H1 (cell line): Measurements from ENCODE around the gene NTN1. TPM values are rescaled to one million over a fixed set of nuclear protein-coding genes. Genes with fewer than 3 reads are reported as not detected.
A peak's percentile ranks its signal among the peaks of the same experiment; 100 is the strongest.

Source experiments
- CTCF ChIA-PET: fragments of 300-600 bp; sonication (Branson Sonifier 250); formaldehyde crosslinking; loops from one replicate; lab custom pipeline; 2021; ENCODE audit not compliant: partially characterized antibody; lab: Charles Lee
- POLR2A ChIA-PET: fragments of 300-600 bp; sonication (Branson Sonifier 250); formaldehyde crosslinking; loops from one replicate; lab custom pipeline; 2021; ENCODE audit warnings: inconsistent platforms; ENCODE audit not compliant: partially characterized antibody; lab: Charles Lee
- DNase-seq, 2 experiments: peaks; one replicate each; pipeline versions ENCODE4 v3.0.0 to v3.0.0-alpha.2; 2010 to 2022; ENCODE audit warnings: low spot score in 2 of 2, low read depth in 1 of 2, mixed read lengths in 1 of 2
- FAIRE-seq: peaks from 2 replicates; lab custom pipeline; 2011; peaks lifted over from hg19 to GRCh38; lab: Jason Lieb, UNC
- H2AFZ ChIP-seq: 2 replicates; pipeline ENCODE4 v1.8.1; 2012; ENCODE audit warnings: low read length, inconsistent platforms
- H2AK5ac ChIP-seq: 2 replicates; pipeline ENCODE4 v1.6.1; 2013; ENCODE audit warnings: low read depth, low read length
- H2BK120ac ChIP-seq: replicated peaks from 2 replicates; pipeline ENCODE3; 2013; ENCODE audit warnings: low read depth, low read length, inconsistent platforms
- H2BK12ac ChIP-seq: 2 replicates; pipeline ENCODE4 v1.6.1; 2013; ENCODE audit warnings: low read depth, low read length
- H2BK15ac ChIP-seq: 2 replicates; pipeline ENCODE4 v1.6.1; 2013; ENCODE audit warnings: low read length
- H2BK20ac ChIP-seq: 2 replicates; pipeline ENCODE4 v1.6.1; 2013; ENCODE audit warnings: low read length
- H2BK5ac ChIP-seq: 2 replicates; pipeline ENCODE4 v1.6.1; 2013; ENCODE audit warnings: low read depth, low read length
- H3K14ac ChIP-seq: 2 replicates; pipeline ENCODE4 v1.6.1; 2013; ENCODE audit warnings: inconsistent platforms; ENCODE audit not compliant: insufficient read length
- H3K18ac ChIP-seq: 2 replicates; pipeline ENCODE4 v1.6.1; 2013; ENCODE audit warnings: low read length; ENCODE audit errors: extremely low read depth
- H3K23ac ChIP-seq: 2 replicates; pipeline ENCODE4 v1.6.1; 2013; ENCODE audit warnings: inconsistent platforms; ENCODE audit not compliant: insufficient read length
- H3K23me2 ChIP-seq: 2 replicates; pipeline ENCODE4 v1.6.1; 2013; ENCODE audit warnings: low read depth, low read length
- H3K27ac ChIP-seq: 2 replicates; pipeline ENCODE4 v1.6.1; 2011; ENCODE audit warnings: low read depth, low read length, inconsistent platforms
- H3K27me3 ChIP-seq, 4 experiments: replicated peaks in 1 of 4; 1 replicate in 1 of 4; 2 replicates in 3 of 4; pipeline versions ENCODE4 v1.6.1 to v1.8.1; 2011 to 2013; ENCODE audit warnings: low read length in 3 of 4, mild to moderate bottlenecking in 3 of 4, inconsistent platforms in 2 of 4, mixed read lengths in 2 of 4, moderate library complexity in 1 of 4; ENCODE audit not compliant: control insufficient read depth in 3 of 4, insufficient read depth in 3 of 4; ENCODE audit errors: extremely low read depth in 1 of 4
- H3K36me3 ChIP-seq, 4 experiments: 2 replicates each; pipeline versions ENCODE4 v1.6.1 to v1.8.1; 2011 to 2013; ENCODE audit warnings: mild to moderate bottlenecking in 4 of 4, low read length in 3 of 4, moderate library complexity in 2 of 4, control low read depth in 1 of 4, inconsistent platforms in 1 of 4; ENCODE audit not compliant: insufficient read depth in 4 of 4, control insufficient read depth in 2 of 4
- H3K4ac ChIP-seq: replicated peaks from 2 replicates; pipeline ENCODE3; 2013; ENCODE audit warnings: low read length, low read depth, mixed read lengths, inconsistent platforms; ENCODE audit not compliant: insufficient read length
- H3K4me1 ChIP-seq, 4 experiments: replicated peaks in 1 of 4; 1 replicate in 1 of 4; 2 replicates in 3 of 4; pipeline versions ENCODE4 v1.6.1 to v1.8.1; 2011 to 2013; ENCODE audit warnings: low read length in 3 of 4, inconsistent platforms in 2 of 4, mixed read lengths in 1 of 4; ENCODE audit not compliant: insufficient read depth in 4 of 4, control insufficient read depth in 3 of 4
- H3K4me2 ChIP-seq, 2 experiments: 2 replicates each; pipeline versions ENCODE4 v1.6.1 to v1.8.1; 2011 to 2013; ENCODE audit warnings: low read depth in 2 of 2, low read length in 2 of 2, control low read depth in 1 of 2, inconsistent platforms in 1 of 2, mild to moderate bottlenecking in 1 of 2; ENCODE audit not compliant: insufficient read depth in 1 of 2
- H3K4me3 ChIP-seq, 4 experiments: fragments of 200-600, 300-600 bp in 1 of 4; sonication (generic), shearing (Covaris generic), sonication (Bioruptor Twin) in 1 of 4; 2 replicates each; pipeline versions ENCODE4 v1.5.1 to v1.8.1; 2011 to 2016; ENCODE audit warnings: low read length in 4 of 4, low read depth in 3 of 4, control low read depth in 2 of 4, inconsistent platforms in 2 of 4, mild to moderate bottlenecking in 2 of 4, mixed read lengths in 1 of 4, moderate library complexity in 1 of 4; ENCODE audit not compliant: insufficient read depth in 2 of 4; ENCODE audit errors: extremely low read depth in 1 of 4
- H3K56ac ChIP-seq: replicated peaks from 2 replicates; pipeline ENCODE3; 2013; ENCODE audit warnings: low read depth, mild to moderate bottlenecking, mixed read lengths, low read length, inconsistent platforms; ENCODE audit not compliant: insufficient read length
- H3K79me1 ChIP-seq: 2 replicates; pipeline ENCODE4 v1.6.1; 2013; ENCODE audit warnings: low read depth, low read length, control low read depth
- H3K79me2 ChIP-seq, 2 experiments: 2 replicates each; pipeline versions ENCODE4 v1.6.1 to v1.8.1; 2012 to 2013; ENCODE audit warnings: low read length in 2 of 2, mild to moderate bottlenecking in 2 of 2, inconsistent platforms in 1 of 2; ENCODE audit not compliant: insufficient read depth in 2 of 2, control insufficient read depth in 1 of 2
- H3K9ac ChIP-seq, 4 experiments: replicated peaks in 1 of 4; 1 replicate in 1 of 4; 2 replicates in 3 of 4; pipeline versions ENCODE4 v1.6.1 to v1.8.1; 2011 to 2013; ENCODE audit warnings: low read depth in 3 of 4, low read length in 3 of 4, control low read depth in 2 of 4, mild to moderate bottlenecking in 2 of 4, moderate library complexity in 2 of 4, inconsistent platforms in 1 of 4; ENCODE audit errors: extremely low read depth in 1 of 4
- H3K9me3 ChIP-seq, 2 experiments: 2 replicates each; pipeline versions ENCODE4 v1.6.1 to v1.8.1; 2012 to 2013; ENCODE audit warnings: mild to moderate bottlenecking in 2 of 2, moderate library complexity in 2 of 2, control low read depth in 1 of 2, inconsistent platforms in 1 of 2, low read depth in 1 of 2, low read length in 1 of 2, mixed read lengths in 1 of 2; ENCODE audit not compliant: insufficient read depth in 2 of 2
- H4K20me1 ChIP-seq, 2 experiments: replicated peaks in 1 of 2; 2 replicates each; pipeline versions ENCODE3 to v1.8.1; 2011 to 2013; ENCODE audit warnings: inconsistent platforms in 2 of 2, low read length in 2 of 2, mild to moderate bottlenecking in 1 of 2; ENCODE audit not compliant: insufficient read depth in 2 of 2, control insufficient read depth in 1 of 2
- H4K5ac ChIP-seq: 2 replicates; pipeline ENCODE4 v1.6.1; 2013; ENCODE audit warnings: low read length, low read depth, mixed read lengths, inconsistent platforms; ENCODE audit not compliant: insufficient read length
- H4K8ac ChIP-seq: 2 replicates; pipeline ENCODE4 v1.8.0; 2013; ENCODE audit warnings: mild to moderate bottlenecking, moderate library complexity, low read length, inconsistent platforms; ENCODE audit not compliant: insufficient read depth; ENCODE audit errors: extremely low read depth
- H4K91ac ChIP-seq: replicated peaks from 2 replicates; pipeline ENCODE3; 2013; ENCODE audit warnings: low read length, mixed read lengths, inconsistent platforms; ENCODE audit not compliant: insufficient read length
- BRCA1 ChIP-seq: IDR thresholded peaks from 2 replicates; pipeline ENCODE4 v1.6.1; 2012; ENCODE audit warnings: low read depth, low read length, improper control_type of control experiment
- CTCF ChIP-seq, 3 experiments: IDR thresholded peaks; 1 replicate in 2 of 3; 2 replicates in 1 of 3; pipeline versions ENCODE4 v1.5.1 to v1.6.1; 2011; ENCODE audit warnings: low read length in 3 of 3, mild to moderate bottlenecking in 3 of 3, inconsistent platforms in 2 of 3, low read depth in 1 of 3, moderate library complexity in 1 of 3; ENCODE audit not compliant: insufficient read depth in 1 of 3; ENCODE audit errors: control extremely low read depth in 1 of 3
- GABPA ChIP-seq: IDR thresholded peaks from 2 replicates; pipeline ENCODE4 v1.6.1; 2011; ENCODE audit warnings: mild to moderate bottlenecking, low read length, moderate library complexity, borderline replicate concordance; ENCODE audit not compliant: insufficient read depth
- HDAC2 ChIP-seq, 2 experiments: fragments of 300-600 bp in 1 of 2; sonication (generic) in 1 of 2; IDR thresholded peaks; 2 replicates each; pipeline ENCODE4 v1.6.1; 2011 to 2012; ENCODE audit warnings: low read depth in 2 of 2, low read length in 2 of 2, mild to moderate bottlenecking in 2 of 2, moderate library complexity in 2 of 2, borderline replicate concordance in 1 of 2, inconsistent platforms in 1 of 2
- HDAC6 ChIP-seq: IDR thresholded peaks from one replicate; pipeline ENCODE4 v1.7.1; 2012; ENCODE audit warnings: low read depth, mild to moderate bottlenecking, inconsistent platforms, low read length, moderate library complexity
- POU5F1 ChIP-seq: IDR thresholded peaks from 2 replicates; pipeline ENCODE4 v1.6.1; 2011; ENCODE audit warnings: low read depth, mild to moderate bottlenecking, low read length, moderate library complexity
- RNF2 ChIP-seq: fragments of 200-900, 300-1000 bp; sonication (generic); IDR thresholded peaks from 2 replicates; pipeline ENCODE4 v1.7.1; 2016; ENCODE audit warnings: borderline replicate concordance, low read depth, mild to moderate bottlenecking, antibody characterized with exemption, low read length; ENCODE audit not compliant: poor library complexity, severe bottlenecking; ENCODE audit errors: missing control alignments
- SP1 ChIP-seq: IDR thresholded peaks from 2 replicates; pipeline ENCODE4 v1.6.1; 2011; ENCODE audit warnings: low read depth, low read length
- ZNF274 ChIP-seq: IDR thresholded peaks from 2 replicates; pipeline ENCODE4 v1.7.0; 2012; ENCODE audit warnings: low read length, borderline replicate concordance; ENCODE audit errors: extremely low read depth
- WGBS, 2 experiments: shearing (Covaris generic) in 1 of 2; methylation state at CpG; one replicate each; pipeline versions ENCODE4 v1.1.6 to v1.1.7; 2013 to 2015; ENCODE audit warnings: low lambda C conversion rate in 2 of 2, mixed read lengths in 2 of 2, inconsistent platforms in 1 of 2, low coverage in 1 of 2, missing lambda C conversion rate in 1 of 2; ENCODE audit not compliant: insufficient replicate concordance in 2 of 2, insufficient coverage in 1 of 2, insufficient read length in 1 of 2; ENCODE audit errors: extremely low coverage in 1 of 2, missing lambda C conversion rate in 1 of 2; 5-methylcytosine and 5-hydroxymethylcytosine counted together
- polyA plus RNA-seq, 7 experiments: library from polyadenylated mRNA; depleted of rRNA in 3 of 7; stranded (reverse) in 5 of 7; unstranded in 2 of 7; fragments of >200 nt in 5 of 7; fragments of 200-250 nt in 2 of 7; gene quantifications; 1 replicate in 5 of 7; 2 replicates in 1 of 7; 4 replicates in 1 of 7; pipeline versions ENCODE4 v1.2.1 to v1.2.3, GENCODE V29; 2011 to 2013; ENCODE audit warnings: missing spikeins in 2 of 7, mixed read lengths in 2 of 7
- total RNA-seq: library from RNA; stranded (reverse); fragmentation: NEBNext Ultra II Directional; extraction: Animal tissue kit (Norgen Biotek cat#: 25700); gene quantifications from 2 replicates; pipeline ENCODE4 v1.2.1, GENCODE V29; 2021
- TF ChIP-seq, protein P1 (sequence below): IDR thresholded peaks from 2 replicates; pipeline ENCODE4 v1.6.1; 2011; ENCODE audit warnings: low read length, improper control_type of control experiment

Gene NTN1
- total and polyA plus RNA-seq, 2 of the 8 experiments (the other 6 are each of a cell fraction or from before 2014, with no cell fraction given): 2.0 to 2.3 TPM

GRCh38 chr17:9131371-9131770, 110.1 kb downstream of the NTN1 start:
- H3K27me3 ChIP-seq: no peaks in the 10 kb centered on the region
- H2AK5ac ChIP-seq: 0 out of 2 replicates have a peak overlapping the region, but pooled peaks have one; percentile 86
- no peak overlapping the region for H2BK12ac ChIP-seq
- WGBS, 2 experiments: 92% methylated on average over 5 of the region's 5 CpGs; no CpG with 5 or more reads in 1 of the 2 experiments
- no peak overlapping the region for H3K4me3 ChIP-seq
- CTCF ChIA-PET: no interaction called here
- no peaks in the 10 kb centered on the region for H3K9me3 ChIP-seq
- no peak overlapping the region for H2BK15ac ChIP-seq
- H3K23ac ChIP-seq: no peak overlapping the region
- H2BK120ac ChIP-seq: no peak overlapping the region
- no peaks in the 10 kb centered on the region for H3K79me1 ChIP-seq
- no peaks in the 10 kb centered on the region for H3K36me3 ChIP-seq
- H3K56ac ChIP-seq: no peak overlapping the region
- H3K4me2 ChIP-seq: no peak overlapping the region
- no peak overlapping the region for H3K18ac ChIP-seq
- H3K4me1 ChIP-seq: no peaks in the 10 kb centered on the region
- no peak overlapping the region for H2BK20ac ChIP-seq
- no peak overlapping the region for H3K4ac ChIP-seq
- POLR2A ChIA-PET: no interaction called here
- H4K91ac ChIP-seq: no peak overlapping the region
- no peak overlapping the region for H3K27ac ChIP-seq
- H4K8ac ChIP-seq: no peak overlapping the region
- H2BK5ac ChIP-seq: no peak overlapping the region
- no peak overlapping the region for H2AFZ ChIP-seq
- H4K5ac ChIP-seq: no peak overlapping the region
- no peak overlapping the region for H3K14ac ChIP-seq
- no peaks in the 10 kb centered on the region for H3K23me2 ChIP-seq
- FAIRE-seq (no peak), DNase-seq (no peak)
- H3K79me2 ChIP-seq: no peaks in the 10 kb centered on the region
- no peaks in the 10 kb centered on the region for H4K20me1 ChIP-seq
- no peak overlapping the region for H3K9ac ChIP-seq
- TF ChIP-seq GABPA (no peak), SP1 (no peak), HDAC6 (no peak), BRCA1 (no peak), CTCF (IDR thresholded peaks at IDR 0.05; ENCODE audit: control extremely low read depth in 1 of 3, insufficient read depth in 1 of 3, low read depth in 1 of 3, low read length in 3 of 3) (no peak), POU5F1 (no peak), ZNF274 (no peak), RNF2 (no peak), HDAC2 (IDR thresholded peaks at IDR 0.05; ENCODE audit: borderline replicate concordance in 1 of 2, low read depth in 2 of 2, low read length in 2 of 2) (no peak)
- TF ChIP-seq, protein P1, sequence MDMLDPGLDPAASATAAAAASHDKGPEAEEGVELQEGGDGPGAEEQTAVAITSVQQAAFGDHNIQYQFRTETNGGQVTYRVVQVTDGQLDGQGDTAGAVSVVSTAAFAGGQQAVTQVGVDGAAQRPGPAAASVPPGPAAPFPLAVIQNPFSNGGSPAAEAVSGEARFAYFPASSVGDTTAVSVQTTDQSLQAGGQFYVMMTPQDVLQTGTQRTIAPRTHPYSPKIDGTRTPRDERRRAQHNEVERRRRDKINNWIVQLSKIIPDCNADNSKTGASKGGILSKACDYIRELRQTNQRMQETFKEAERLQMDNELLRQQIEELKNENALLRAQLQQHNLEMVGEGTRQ: no peak
